Neural progenitor cell (in vitro differentiated cells): Measurements from ENCODE around the gene STOML1. TPM values are rescaled to one million over a fixed set of nuclear protein-coding genes. Genes with fewer than 3 reads are reported as not detected.

Experiments used
- DNase-seq: peaks from one replicate; pipeline ENCODE4 v3.0.0-alpha.2; 2016; ENCODE audit warnings: low spot score
- H2AFZ ChIP-seq: fragments of 200-600 bp; sonication (generic); replicated peaks from 2 replicates; pipeline ENCODE4 v1.6.1; 2016; ENCODE audit warnings: antibody characterized with exemption
- H3F3A ChIP-seq: fragments of 200-600 bp; sonication (generic); 2 replicates; pipeline ENCODE4 v1.6.1; 2016; ENCODE audit warnings: antibody characterized with exemption, low read depth
- H3K27ac ChIP-seq: fragments of 200-600 bp; sonication (generic); 2 replicates; pipeline ENCODE4 v1.5.1; 2016; ENCODE audit warnings: mild to moderate bottlenecking
- H3K27me3 ChIP-seq: fragments of 200-600 bp; sonication (generic); 2 replicates; pipeline ENCODE4 v1.6.1; 2016; ENCODE audit warnings: mild to moderate bottlenecking, moderate library complexity
- H3K36me3 ChIP-seq: fragments of 200-600 bp; sonication (generic); 2 replicates; pipeline ENCODE4 v1.5.1; 2016
- H3K4me1 ChIP-seq: fragments of 200-600 bp; sonication (generic); 2 replicates; pipeline ENCODE4 v1.6.1; 2016; ENCODE audit warnings: mixed run types
- H3K4me2 ChIP-seq: fragments of 200-600 bp; sonication (generic); 2 replicates; pipeline ENCODE4 v1.6.1; 2016
- H3K4me3 ChIP-seq: fragments of 200-600 bp; sonication (generic); 2 replicates; pipeline ENCODE4 v1.5.1; 2016
- H3K79me2 ChIP-seq: fragments of 200-600 bp; sonication (generic); 2 replicates; pipeline ENCODE4 v1.6.1; 2016; ENCODE audit warnings: low read depth
- H3K9ac ChIP-seq: fragments of 200-600 bp; sonication (generic); 2 replicates; pipeline ENCODE4 v1.6.1; 2016
- H3K9me3 ChIP-seq: fragments of 200-600 bp; sonication (generic); 2 replicates; pipeline ENCODE4 v1.5.1; 2016; ENCODE audit warnings: low read depth
- H4K20me1 ChIP-seq: fragments of 200-600 bp; sonication (generic); 2 replicates; pipeline ENCODE4 v1.6.1; 2016; ENCODE audit warnings: low read depth
- H3K27ac Mint-ChIP-seq: 3 replicates; pipeline ENCODE4 v1.8.0; 2021; ENCODE audit warnings: mixed read lengths
- H3K27me3 Mint-ChIP-seq: 2 replicates; pipeline ENCODE4 v1.8.0; 2022; ENCODE audit warnings: low read depth, mild to moderate bottlenecking, inconsistent platforms, moderate library complexity, mixed read lengths; ENCODE audit not compliant: insufficient read depth
- H3K36me3 Mint-ChIP-seq: 3 replicates; pipeline ENCODE4 v1.8.0; 2021; ENCODE audit warnings: mixed read lengths
- H3K4me1 Mint-ChIP-seq: 3 replicates; pipeline ENCODE4 v1.8.0; 2021; ENCODE audit warnings: mixed read lengths
- H3K4me3 Mint-ChIP-seq: 3 replicates; pipeline ENCODE4 v1.8.0; 2021; ENCODE audit warnings: mild to moderate bottlenecking, moderate library complexity, mixed read lengths
- H3K9me3 Mint-ChIP-seq: 3 replicates; pipeline ENCODE4 v1.8.0; 2020; ENCODE audit warnings: mixed read lengths
- EZH2 ChIP-seq: fragments of 200-600 bp; sonication (generic); IDR thresholded peaks from 2 replicates; pipeline ENCODE4 v1.6.1; 2017; ENCODE audit warnings: antibody characterized with exemption, mild to moderate bottlenecking, moderate library complexity
- EZH2phosphoT487 ChIP-seq: fragments of 200-600 bp; sonication (generic); IDR thresholded peaks from 2 replicates; pipeline ENCODE4 v1.6.1; 2017; ENCODE audit warnings: antibody characterized with exemption
- total RNA-seq: library from RNA; depleted of rRNA; stranded (reverse); fragments of >200 nt; gene quantifications from 2 replicates; pipeline ENCODE4 v1.2.3, GENCODE V29; 2015; ENCODE audit warnings: low replicate concordance
- TF ChIP-seq, protein P1 (sequence below): fragments of 200-600 bp; sonication (generic); IDR thresholded peaks from 2 replicates; pipeline ENCODE4 v1.5.1; 2017; ENCODE audit warnings: antibody characterized with exemption, mild to moderate bottlenecking

STOML1 gene
- total RNA-seq, 1 donor from 2014 or later, result 2.0 TPM

GRCh38 chr15:74039656-74040010 is 47.5 kb upstream of the STOML1 start:
- Histone ChIP-seq H3K9me3 (no peaks in the 10 kb centered on the region), H3K79me2 (no peaks in the 10 kb centered on the region), H3K4me1 (peaks cover 6% of the 10 kb centered on the region), H3F3A (no peaks in the 10 kb centered on the region), H2AFZ (no peak overlapping the region), H3K27me3 (no peaks in the 10 kb centered on the region), H3K4me3 (no peak overlapping the region), H4K20me1 (peaks cover 8% of the 10 kb centered on the region), H3K36me3 (no peaks in the 10 kb centered on the region), H3K27ac (no peak overlapping the region), H3K9ac (no peak overlapping the region), H3K4me2 (no peak overlapping the region)
- H3K36me3 Mint-ChIP-seq, result no peaks in the 10 kb centered on the region
- TF ChIP-seq EZH2 (no peak), EZH2phosphoT487 (no peak)
- TF ChIP-seq, protein P1, sequence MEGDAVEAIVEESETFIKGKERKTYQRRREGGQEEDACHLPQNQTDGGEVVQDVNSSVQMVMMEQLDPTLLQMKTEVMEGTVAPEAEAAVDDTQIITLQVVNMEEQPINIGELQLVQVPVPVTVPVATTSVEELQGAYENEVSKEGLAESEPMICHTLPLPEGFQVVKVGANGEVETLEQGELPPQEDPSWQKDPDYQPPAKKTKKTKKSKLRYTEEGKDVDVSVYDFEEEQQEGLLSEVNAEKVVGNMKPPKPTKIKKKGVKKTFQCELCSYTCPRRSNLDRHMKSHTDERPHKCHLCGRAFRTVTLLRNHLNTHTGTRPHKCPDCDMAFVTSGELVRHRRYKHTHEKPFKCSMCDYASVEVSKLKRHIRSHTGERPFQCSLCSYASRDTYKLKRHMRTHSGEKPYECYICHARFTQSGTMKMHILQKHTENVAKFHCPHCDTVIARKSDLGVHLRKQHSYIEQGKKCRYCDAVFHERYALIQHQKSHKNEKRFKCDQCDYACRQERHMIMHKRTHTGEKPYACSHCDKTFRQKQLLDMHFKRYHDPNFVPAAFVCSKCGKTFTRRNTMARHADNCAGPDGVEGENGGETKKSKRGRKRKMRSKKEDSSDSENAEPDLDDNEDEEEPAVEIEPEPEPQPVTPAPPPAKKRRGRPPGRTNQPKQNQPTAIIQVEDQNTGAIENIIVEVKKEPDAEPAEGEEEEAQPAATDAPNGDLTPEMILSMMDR, result no peak
- H3K4me1 Mint-ChIP-seq, result peaks cover 26% of the 10 kb centered on the region
- peaks cover 8% of the 10 kb centered on the region for H3K27me3 Mint-ChIP-seq
- DNase-seq, result no peak
- no peaks in the 10 kb centered on the region for H3K9me3 Mint-ChIP-seq
- H3K27ac Mint-ChIP-seq, result peak overlapping the region; percentile 25
- no peak overlapping the region for H3K4me3 Mint-ChIP-seq

DNA sequence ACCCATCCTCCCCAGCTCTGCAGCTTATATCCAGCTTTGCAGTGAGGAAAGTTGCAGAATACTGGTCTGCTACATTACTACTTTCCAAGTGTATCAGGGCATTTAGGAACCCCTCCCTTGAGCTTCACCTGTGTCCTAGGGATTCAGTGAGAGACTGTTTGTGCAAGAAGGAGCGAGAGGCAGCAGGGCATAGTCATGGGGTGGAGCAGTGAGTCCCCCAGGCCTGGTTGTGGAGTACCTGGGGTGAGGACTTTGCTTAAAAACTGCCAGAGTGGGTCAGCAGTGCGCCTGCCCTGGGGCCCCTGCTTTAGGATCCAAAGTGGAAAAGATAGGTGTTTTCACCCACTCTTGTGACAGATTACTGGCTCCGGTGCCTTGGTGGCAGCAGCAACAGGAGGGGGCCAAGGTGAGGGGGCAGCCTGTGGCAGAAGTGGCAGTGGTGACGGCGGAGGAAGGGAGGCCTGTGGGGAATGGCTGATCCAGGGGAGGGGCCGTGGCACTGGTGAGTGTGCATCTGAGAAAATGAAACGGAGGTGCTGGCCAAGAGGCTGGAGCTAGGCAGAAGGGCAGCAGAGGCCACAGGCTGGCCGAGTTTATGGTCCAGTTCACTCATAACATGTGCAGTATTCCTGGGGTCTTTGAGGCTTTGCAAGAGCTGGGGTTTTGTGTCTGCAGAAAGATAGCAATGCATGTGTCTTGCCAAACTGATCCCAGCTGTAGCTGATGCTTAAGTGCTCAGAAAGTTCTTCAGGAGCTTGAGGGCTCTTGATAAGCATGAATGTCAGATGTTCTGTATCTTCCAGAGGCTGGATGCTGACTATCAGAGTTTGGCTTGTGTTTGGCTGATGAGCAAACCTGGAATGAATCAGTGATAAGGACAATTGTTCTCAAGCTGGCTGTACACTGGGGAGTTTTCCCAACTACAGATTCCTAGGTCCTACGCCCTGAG is 46.9 kb upstream of the STOML1 start:
- no peaks in the 10 kb centered on the region for H3K36me3 ChIP-seq
- H3K27me3 Mint-ChIP-seq, result peaks cover 7% of the 10 kb centered on the region
- H3K4me1 ChIP-seq, result peaks cover 6% of the 10 kb centered on the region
- H3K9me3 ChIP-seq, result no peaks in the 10 kb centered on the region
- H2AFZ ChIP-seq, result no peak overlapping the region
- H3K79me2 ChIP-seq, result no peaks in the 10 kb centered on the region
- H3K4me2 ChIP-seq, result no peak overlapping the region
- H3K4me3 Mint-ChIP-seq, result no peak overlapping the region
- H3F3A ChIP-seq, result no peaks in the 10 kb centered on the region
- no peaks in the 10 kb centered on the region for H3K9me3 Mint-ChIP-seq
- peaks cover 26% of the 10 kb centered on the region for H3K4me1 Mint-ChIP-seq
- H3K9ac ChIP-seq, result no peak overlapping the region
- TF ChIP-seq EZH2phosphoT487 (no peak), EZH2 (no peak)
- TF ChIP-seq, protein P1, result no peak
- H3K4me3 ChIP-seq, result no peak overlapping the region
- no peak for DNase-seq
- H3K27ac Mint-ChIP-seq, result peak overlapping the region; percentile 33
- H3K27ac ChIP-seq, result no peak overlapping the region
- peaks cover 2% of the 10 kb centered on the region for H3K36me3 Mint-ChIP-seq
- H3K27me3 ChIP-seq, result no peaks in the 10 kb centered on the region
- H4K20me1 ChIP-seq, result peaks cover 8% of the 10 kb centered on the region

DNA sequence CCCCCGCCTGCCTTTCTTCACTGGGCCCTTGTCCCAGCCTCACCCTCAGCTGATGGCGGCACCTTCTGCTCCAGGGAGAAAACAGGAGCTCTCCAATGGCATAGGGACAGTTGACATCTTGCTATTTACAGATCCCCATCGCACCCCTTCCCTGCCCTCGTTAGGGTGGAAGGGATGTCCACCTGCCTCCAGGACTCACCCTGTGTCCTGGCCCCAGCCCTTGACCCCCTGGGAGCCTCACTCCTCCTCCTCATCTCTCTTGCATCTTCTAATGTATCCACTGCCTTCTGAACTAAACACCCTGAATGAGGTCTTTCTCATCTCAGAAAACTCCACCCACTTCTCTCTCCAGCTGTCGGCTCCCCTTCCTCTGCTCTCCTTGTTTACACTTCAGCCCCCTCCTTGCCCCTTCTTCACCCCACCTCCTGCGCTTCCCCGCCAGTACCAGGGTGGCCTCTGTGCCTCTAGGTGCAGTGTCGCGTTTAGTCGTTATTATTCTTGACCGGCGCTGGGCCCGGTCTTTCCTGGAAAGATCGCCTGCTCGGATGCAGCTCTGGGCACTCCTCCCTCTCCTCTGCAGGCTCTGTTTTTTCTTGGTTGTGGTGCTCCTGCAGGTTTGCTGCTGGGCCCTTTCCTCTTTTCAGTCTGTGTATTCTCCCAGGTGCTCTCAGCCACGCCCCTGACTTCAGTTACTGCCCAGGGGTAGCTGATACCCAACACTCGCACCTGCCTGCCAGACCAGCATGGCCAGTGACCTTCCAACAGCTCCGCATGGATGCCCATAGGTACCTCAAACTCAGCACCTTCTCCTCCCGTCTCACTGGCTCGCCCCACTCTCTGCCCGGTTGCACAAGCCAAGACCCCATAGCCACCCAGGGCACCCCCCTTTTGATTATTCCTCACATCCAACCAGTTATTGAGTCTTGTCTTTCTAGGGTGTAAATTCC is 45.3 kb upstream of the STOML1 start:
- Histone ChIP-seq H3K9me3 (no peaks in the 10 kb centered on the region), H3K4me3 (no peak overlapping the region), H3K36me3 (no peaks in the 10 kb centered on the region), H3K9ac (no peak overlapping the region), H3K4me2 (no peak overlapping the region), H4K20me1 (peaks cover 8% of the 10 kb centered on the region), H3K4me1 (peaks cover 6% of the 10 kb centered on the region), H3K27me3 (no peaks in the 10 kb centered on the region), H3K27ac (no peak overlapping the region), H2AFZ (no peak overlapping the region), H3F3A (no peaks in the 10 kb centered on the region), H3K79me2 (no peaks in the 10 kb centered on the region)
- Mint-ChIP-seq H3K27me3 (peaks cover 5% of the 10 kb centered on the region), H3K4me1 (peaks cover 26% of the 10 kb centered on the region), H3K4me3 (no peak overlapping the region), H3K27ac (peak overlapping the region; percentile 12), H3K36me3 (peaks cover 2% of the 10 kb centered on the region), H3K9me3 (no peaks in the 10 kb centered on the region)
- TF ChIP-seq, protein P1, result no peak
- TF ChIP-seq EZH2 (no peak), EZH2phosphoT487 (no peak)
- no peak for DNase-seq
